HG03045 (cell line): ENCODE results near the gene ZBTB38.

Experiments used
- ATAC-seq: cut with Tn5 transposase; IDR thresholded peaks from one replicate; pipeline ENCODE4 v1.9.1; 2021; ENCODE audit warnings: mild to moderate bottlenecking, moderate library complexity; ENCODE audit not compliant: unreplicated experiment

Gene ZBTB38

DNA sequence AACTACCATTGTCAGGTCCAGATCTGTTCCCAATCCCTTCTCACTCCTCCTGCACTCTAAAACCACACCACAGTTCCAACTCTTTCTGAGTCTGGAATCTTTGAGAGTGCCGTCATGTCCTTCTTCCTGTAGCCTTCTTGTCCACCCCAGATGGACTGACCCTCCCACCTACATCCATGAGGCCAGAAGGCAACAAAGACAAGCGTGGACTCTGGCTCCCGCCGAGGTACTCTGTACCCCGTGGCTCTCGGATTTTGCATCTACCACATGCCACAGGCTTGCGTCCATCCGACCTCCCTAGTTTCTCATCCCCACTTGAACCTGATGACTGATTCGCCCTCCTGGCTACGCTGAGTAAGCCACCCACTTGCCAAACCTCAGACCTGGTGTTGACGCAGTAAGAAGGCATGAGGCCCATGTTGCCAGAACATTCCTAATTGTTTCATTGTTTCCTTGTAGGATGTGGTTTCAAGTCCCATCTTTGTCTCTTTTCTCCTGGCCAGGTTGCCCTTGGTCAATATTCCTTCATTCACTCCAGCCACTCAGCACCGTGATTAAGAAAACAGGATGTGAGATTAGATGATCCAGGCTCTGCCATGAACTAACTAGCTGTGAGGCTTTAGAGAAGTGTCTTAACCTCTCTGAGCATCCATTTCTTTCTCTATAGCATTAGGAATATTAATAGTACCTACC is 1.1 kb upstream of the ZBTB38 start:
- no peak for ATAC-seq

DNA sequence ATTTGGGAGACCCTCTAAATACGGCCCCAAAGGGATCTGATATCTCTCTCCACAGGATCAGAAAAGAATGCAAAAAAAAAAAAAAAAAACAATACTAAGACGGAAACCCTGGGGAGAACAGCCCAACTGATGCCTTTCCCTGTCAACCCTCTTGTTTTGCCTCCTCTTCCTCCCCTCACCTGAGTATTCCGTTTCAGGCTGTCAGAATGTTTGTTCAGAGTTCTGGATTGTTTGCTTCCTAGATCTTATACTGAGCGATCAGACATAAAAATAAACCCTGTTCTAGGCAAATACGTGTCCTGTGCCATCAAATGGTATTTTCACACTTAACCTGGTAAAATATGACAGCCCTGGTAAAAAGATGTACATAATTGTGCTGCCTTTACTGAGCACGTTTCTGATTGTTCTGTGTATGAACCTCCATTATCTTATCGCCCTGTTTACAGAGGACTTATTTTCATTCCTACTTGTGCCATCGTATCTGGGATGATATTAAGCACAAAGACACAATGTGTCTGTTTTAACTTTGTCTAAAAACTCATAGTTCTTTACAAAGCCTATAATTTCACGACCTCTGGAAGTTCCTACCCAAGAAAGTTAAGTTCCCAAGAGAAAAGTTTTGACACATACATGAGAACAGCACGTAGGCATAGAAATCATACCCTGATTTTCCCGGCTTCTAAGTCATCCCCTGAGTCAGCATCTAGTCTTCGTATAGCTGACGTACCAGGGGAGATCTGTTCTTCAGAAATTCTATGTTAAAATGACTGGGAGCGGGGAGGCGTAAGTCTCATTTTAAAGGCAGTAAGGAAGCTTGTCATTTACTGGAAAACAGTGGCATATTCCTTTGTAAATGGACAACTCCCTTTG is 856 bp downstream of the ZBTB38 start:
- ATAC-seq, result no peak

DNA sequence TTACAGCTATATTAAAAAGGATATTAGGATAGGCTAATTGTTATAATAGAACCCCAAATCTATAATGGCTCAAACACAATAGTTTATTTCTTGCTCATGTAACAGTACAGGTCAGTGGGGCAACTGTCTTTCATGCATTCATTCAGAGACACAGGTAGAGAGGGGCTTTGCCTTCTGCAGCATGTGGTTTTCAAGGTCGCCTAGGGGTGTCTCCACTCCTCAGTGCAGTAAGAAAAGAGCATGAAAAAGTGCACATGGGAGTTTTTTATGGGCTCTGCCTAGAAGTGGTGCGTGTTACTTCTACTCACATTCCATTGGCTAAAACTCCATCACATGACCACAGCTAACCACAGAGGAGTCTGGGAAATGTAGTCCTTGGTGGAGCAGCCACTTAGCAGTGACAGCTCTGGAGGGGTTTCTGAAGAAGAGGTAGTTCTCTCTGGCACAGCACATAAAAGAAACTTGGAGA is 1.8 kb downstream of the ZBTB38 start:
- ATAC-seq, result peak; percentile 86

DNA sequence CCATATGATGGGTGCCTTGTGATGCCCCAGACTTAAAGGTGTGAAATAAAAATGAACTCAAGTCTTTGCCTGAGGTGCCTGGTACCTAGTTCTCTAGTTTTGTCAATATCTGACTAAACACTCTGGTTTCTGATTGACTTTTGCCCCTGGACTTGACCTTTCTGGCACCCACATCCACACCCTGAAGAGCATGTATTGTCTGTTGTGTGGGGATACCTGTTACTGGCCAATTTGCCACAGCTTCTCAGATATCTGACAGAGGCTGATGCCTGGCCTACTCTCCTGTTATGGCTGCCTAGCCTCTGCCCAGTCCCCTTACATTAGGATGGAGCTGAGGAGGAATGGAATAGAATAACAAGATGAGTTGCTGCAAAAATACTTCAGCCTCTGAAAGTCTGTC is 3.6 kb downstream of the ZBTB38 start:
- no peak for ATAC-seq

DNA sequence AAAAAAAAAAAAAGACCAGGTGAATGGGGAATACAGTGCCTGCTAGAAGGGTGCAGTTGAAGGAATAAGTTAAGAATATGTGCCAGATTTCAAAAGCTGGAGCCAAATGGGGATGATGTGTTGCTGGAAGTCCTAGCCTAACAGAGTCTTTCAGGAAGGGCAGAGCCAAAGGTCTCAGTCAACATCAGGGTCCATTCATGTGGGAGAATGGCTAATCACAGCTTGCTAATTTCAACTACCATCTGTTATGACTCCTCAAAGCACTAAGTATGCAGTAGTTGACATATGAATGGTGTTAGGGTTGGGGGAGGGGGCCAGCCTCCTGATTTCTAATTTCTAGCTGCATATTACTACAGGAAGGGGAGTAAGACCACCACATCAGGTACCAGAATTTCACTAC is 4.4 kb downstream of the ZBTB38 start:
- no peak for ATAC-seq

DNA sequence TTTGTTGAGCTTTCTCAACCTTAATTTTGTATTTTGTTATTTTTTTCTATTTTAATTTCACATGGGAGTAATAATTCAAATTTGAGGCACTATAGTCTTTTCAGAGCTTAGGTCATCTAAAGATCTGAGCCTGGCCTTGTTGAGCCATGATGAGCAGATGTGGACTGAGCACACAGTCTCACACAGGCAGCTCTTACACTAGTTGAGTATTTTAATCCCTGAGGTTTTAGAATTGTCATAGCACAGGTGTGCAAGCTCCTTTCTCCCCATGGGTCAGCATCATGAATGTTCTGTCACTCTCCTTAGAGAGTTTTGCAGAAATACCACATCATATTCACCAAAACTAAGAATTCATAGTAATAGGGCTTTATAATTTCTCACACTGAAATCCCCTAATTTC is 4.9 kb downstream of the ZBTB38 start:
- ATAC-seq, result no peak

DNA sequence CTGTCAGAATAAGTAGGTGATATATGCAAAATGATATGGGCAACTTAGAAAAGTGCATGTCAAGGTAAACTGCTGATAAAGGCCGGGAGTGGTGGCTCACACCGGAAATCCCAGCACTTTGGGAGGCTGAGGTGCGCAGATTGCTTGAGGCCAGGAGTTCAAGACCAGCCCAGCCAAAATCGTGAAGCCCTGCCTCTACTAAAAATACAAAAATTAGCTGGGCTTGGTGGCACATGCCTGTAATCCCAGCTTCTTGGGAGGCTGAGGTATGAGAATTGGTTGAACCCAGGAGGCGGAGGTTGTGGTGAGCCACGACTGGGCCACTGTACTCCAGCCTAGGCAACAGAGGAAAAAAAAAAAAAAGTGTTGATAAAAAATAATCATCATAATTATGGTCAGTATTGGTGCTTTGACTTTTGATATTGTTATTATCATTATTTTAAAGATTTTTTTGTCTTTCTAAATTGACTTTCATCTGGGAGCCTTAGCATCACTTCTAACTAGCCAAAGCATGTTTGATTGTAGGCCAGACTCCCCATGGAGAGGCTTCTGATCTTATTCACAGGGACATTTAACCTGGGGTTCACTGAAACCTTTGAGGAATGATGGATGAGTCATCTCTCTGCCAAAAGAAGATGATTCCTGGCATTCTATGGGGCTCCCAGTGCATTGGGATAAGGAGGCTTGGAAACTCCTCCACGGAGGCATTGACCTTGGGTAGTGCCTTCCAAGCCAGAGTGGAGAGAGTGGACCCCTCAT is 5.6 kb downstream of the ZBTB38 start:
- ATAC-seq, result no peak

DNA sequence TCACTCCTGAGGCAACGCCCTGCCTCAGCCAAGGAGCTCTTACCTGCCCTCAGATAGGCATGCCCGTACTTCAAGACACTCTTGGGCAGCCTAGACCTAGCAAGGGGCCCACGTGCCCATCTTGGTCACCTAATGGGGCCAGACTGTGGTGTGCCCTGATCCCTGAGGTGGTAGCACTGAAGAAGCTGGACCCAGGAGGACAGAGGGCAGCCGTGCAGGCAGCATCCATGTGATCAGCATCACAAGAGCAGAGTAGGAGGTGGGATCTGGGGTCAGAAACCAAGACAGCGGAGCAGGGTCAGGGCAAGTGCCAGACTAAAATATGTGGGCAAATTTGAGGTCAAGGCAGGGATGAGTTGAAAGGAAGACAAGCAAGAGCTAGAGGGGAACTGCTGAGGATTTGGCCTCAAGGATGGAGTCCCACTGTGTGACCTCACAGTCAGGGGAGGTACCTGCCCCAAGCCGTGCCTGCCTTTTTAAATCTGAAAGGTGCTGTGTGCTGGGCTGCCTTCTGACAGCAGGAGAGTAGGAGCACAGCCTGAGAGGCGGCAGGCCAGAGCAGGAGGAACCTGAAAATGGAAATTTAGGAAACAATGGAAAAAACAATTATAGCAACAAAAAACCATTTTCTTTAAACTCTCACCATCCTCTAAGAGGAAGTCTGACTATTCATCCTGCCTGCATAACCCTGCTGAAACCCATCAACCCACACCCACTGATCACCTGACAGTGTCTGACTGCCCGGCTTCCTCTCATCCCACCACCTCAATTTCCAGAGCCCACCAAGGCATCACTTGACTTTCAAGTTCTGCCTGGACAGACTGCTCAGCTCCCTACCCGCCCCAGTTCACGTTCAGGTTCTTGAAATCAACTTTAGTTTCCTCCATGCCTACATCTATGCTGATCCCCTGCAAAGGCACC is 7.3 kb downstream of the ZBTB38 start:
- ATAC-seq, result no peak

DNA sequence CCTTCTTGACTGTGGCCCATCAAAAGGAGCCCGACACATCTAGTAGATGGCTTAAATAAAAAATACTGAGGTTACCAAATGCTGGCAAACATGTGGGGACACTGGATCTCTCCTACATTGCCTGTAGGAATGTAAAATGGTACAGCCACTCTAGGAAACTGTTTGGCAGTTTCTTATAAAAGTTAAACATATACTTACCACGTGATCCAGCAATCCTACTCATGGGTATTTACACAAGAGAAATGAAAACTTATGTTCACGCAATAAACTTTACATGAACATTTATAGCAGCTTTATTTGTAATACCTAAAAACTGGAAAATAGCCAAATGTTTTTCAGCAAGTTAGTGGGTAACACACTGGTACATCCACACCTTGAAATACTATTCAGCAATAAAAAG is 9.1 kb downstream of the ZBTB38 start:
- no peak for ATAC-seq

DNA sequence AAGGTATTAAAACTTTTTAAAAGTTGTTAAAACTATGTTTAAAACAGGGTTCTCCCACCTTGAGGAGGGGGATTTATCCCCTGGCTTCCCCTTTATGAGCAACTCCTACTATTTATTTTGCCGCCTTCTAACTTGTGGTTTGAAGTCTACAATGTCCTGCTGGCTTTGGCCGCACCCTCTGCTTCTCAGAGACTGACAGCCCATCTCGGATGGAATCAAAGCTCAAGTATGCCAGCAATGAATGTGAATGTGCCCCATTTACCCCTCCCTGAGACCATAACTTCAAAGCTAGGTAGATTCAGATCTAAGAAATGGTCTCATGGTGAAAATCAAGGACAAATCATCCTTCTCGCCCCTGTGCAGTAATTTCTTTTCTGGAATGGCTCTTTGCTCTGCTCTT is 10.3 kb downstream of the ZBTB38 start:
- no peak for ATAC-seq

DNA sequence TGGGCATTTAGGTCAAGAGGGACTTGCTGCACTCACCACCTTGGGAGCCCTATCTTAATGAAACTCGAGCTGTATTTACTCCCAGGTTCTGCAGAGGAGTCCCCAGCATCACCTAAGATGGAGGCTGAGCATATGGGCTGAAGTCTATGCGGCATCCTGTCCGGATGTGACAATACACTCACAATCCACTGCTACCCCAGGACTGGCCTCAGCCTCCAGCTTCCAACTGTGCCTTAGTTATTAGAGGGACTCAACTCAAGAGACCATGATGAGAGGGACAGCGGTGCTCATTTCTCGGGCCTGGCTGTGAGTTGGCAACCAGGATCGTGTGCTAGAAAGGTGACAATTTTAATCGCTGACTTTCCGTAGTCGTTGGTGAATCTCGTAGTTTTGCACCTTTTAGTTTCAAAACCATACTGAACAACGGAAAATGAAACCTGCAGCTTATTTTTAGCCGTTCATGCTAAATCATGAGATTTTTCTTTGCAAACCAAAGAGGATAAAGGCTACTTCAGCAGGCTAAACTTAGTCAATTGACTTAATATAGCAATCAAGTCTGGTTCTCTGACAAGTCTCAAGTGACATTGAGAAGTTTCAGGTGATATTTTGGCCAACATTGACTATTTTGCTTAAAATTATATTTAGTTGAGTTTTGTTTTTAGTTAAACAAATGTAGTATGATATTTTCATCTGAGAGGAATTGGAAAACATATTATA is 11.1 kb downstream of the ZBTB38 start:
- ATAC-seq, result peak; percentile 52

DNA sequence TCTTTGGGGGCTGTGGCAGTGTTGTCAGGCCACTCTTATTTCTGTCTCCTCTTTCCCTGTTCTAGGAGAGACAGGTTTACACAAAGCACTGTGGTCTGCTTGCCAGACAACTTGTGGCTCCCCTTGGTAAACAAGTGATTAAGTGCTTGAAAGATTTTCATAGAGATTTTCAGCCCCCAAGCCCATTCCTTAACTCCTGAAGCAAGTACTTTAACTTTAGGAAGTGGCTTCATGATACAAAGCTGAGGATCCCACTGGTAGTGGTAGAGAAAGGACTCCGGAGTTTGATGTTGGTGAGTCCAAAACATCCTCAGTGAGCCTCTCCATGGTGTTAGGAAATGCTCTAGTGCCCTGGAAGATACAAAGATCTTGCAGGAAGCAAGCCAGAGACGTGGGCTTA is 12.0 kb downstream of the ZBTB38 start:
- ATAC-seq, result no peak

DNA sequence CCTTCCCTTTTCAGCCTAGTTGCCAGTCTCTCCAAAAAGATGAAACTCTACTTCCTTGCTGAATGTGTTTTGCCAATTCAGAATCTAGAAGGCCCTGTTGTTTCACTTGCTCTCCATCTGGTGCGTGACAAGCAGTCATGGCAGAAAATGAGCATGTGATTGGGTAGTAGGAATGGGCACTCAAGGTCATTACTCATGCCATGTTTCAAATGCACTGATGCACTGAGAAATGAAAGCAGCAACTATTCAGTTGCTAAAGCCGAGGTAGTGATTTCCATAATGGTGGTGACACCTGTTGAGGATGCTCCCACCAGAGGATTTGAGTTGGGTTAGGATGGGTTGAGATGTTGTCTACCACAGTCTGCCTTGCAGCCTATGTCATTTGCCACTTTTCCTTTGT is 12.7 kb downstream of the ZBTB38 start:
- ATAC-seq, result peak; percentile 38

DNA sequence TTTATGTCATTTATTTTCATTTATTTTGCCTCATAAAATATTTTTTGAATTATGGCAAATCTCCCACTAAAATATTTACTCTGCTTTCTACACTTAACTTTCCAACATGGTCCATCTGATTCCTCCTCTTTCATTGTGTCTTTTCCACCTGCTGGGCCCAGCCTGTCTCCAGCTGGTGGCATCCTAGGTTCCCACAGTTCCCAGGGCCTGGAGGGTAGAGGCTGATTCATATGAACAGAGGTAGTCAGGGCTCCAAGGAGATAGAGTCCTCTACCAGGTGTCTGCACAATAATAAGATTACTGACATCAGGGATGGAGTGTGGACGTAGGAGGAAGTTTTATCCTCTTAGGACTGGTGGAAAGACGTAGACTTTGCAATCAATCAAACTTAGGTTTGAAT is 14.3 kb downstream of the ZBTB38 start:
- ATAC-seq, result no peak

DNA sequence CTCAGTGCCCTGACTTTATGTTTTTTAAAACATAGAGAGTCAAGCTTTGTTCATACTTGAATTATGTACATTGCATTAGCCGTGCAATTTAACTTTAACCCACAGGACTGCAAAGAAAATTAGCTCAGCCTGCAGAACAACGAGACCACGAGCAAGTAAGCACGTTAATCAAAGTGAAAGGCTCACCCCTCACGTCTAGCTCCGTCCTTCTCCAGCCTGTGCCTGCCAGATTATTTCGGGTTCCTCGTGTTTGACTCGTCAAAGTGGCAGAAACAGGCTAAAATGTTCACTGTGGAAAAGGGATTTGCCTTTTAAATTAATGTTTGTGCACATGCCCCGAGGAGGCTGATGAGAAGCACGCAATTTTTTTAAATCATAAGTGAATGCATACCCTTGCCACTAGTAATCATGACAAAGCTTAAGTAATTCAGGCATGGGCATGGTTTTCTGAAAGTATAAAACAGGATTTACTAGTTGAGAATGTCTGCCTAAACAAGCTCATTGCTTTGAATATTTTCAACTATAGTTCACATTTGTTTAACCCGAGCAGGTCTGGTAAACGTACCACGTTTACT is 15.3 kb downstream of the ZBTB38 start:
- no peak for ATAC-seq

DNA sequence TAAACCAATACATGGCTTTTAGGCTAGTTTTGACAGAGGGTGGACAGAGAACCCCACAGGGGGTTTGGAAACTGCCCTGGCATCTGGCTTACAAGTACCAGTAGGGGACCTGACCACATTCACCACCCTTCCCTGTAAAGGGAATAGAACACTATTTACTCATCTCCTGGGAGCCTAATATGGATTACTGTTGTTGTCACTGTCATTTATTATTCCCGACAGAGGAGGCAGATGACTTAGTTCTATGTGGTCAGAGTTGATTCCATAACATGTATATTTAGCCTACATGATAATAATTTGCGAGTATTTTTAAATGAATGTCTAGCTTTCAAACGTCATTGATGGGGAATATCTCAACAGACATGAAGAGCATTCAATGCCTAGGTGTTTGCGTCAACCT is 15.9 kb downstream of the ZBTB38 start:
- no peak for ATAC-seq

DNA sequence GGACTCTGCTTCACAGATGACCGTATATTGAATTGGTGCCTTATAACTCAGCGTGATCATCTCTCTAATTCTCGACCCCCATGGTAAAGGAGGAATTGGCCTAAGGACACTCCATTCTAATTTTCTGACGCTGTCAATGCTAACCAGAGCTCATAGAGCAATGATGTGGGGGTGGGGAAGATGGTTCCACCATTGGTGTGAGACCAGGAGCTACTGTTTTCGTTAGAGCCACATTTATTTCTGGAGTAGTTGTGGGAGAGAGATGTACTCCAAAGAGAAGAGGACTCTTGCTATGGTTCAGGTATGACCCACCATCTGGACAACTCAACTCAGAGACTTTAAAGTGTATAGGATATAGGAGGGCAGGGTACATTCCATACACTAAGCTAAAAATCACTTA is 16.3 kb downstream of the ZBTB38 start:
- ATAC-seq, result no peak

DNA sequence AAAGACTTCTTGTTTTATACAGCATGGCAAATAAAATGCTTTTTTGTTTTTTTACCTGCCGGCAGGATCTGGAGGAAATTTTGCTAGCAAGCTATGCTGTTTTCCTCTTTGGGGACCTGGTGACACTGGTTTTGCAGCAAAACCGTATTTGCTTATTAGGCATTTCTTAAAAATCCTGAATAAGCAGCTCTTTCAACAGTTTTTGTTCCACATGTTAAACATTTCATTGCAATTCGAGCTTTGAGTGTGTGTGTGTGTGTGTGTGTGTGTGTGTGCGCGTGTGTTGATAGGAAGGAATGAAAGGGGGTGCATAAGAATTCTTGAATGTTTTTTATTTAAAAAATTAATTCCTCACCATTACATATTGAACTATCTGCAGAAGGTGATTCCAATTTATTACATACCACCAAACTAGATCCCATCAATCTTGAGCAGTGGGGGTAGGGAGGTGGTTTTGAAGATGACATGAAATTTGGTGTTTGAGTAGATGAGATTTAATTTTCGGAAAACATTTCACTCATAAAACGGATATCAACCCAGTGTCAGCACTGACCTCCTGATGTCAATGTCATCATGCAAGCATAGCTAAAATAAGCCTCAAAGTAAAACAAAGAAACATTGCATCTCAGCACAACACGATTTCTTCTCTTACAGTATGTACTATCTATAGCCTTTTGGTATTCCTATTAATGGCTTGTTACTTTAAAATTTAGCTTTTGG is 17.3 kb downstream of the ZBTB38 start:
- ATAC-seq, result no peak

DNA sequence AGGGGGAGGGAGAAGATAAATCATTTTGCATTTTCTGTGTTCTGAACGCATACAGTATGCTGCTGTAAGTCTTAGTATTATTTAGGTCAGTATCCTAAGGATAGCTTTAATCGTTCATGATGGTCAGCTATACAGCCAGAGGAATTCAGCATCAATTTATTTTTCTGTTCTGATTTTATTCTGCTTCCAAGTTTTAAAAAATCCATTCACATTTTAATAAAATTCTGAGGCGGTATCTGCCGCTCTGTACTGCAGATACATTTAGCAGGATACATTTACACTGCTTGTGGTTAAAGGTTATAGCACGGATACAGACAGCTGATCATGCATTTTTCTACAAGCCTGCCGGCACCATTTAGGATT is 17.8 kb downstream of the ZBTB38 start:
- ATAC-seq, result no peak
